Trophoblast cell (in vitro differentiated cells and primary cell): ENCODE measurements around the gene AARS2.

Experiments used
- DNase-seq, 2 donors: peaks; one replicate each; pipeline ENCODE4 v3.0.0-alpha.2; 2016
- H2AFZ ChIP-seq: 2 replicates; pipeline ENCODE4 v1.6.1; 2013; ENCODE audit warnings: low read length, moderate library complexity, mild to moderate bottlenecking; ENCODE audit not compliant: insufficient read depth, poor library complexity
- H2AK5ac ChIP-seq: 2 replicates; pipeline ENCODE4 v1.6.1; 2013; ENCODE audit warnings: mild to moderate bottlenecking, low read length
- H2BK120ac ChIP-seq: 2 replicates; pipeline ENCODE4 v1.6.1; 2013; ENCODE audit warnings: low read length, mild to moderate bottlenecking, moderate library complexity; ENCODE audit not compliant: insufficient read depth, poor library complexity
- H2BK12ac ChIP-seq: 2 replicates; pipeline ENCODE4 v1.6.1; 2013; ENCODE audit warnings: mild to moderate bottlenecking, low read length, moderate library complexity
- H2BK5ac ChIP-seq: 2 replicates; pipeline ENCODE4 v1.6.1; 2013; ENCODE audit warnings: low read length, low read depth, moderate library complexity, mild to moderate bottlenecking; ENCODE audit not compliant: poor library complexity
- H3K14ac ChIP-seq: 2 replicates; pipeline ENCODE4 v1.6.1; 2013; ENCODE audit warnings: mild to moderate bottlenecking, low read length
- H3K18ac ChIP-seq: 2 replicates; pipeline ENCODE4 v1.6.1; 2013; ENCODE audit warnings: mild to moderate bottlenecking, low read length
- H3K23ac ChIP-seq: 2 replicates; pipeline ENCODE4 v1.6.1; 2013; ENCODE audit warnings: low read length
- H3K27ac ChIP-seq: 2 replicates; pipeline ENCODE4 v1.5.1; 2013; ENCODE audit warnings: low read depth, mild to moderate bottlenecking, inconsistent platforms, low read length, moderate library complexity
- H3K27me3 ChIP-seq: 2 replicates; pipeline ENCODE4 v1.6.1; 2013; ENCODE audit warnings: inconsistent platforms, mild to moderate bottlenecking, low read length, moderate library complexity; ENCODE audit not compliant: insufficient read depth
- H3K36me3 ChIP-seq, 2 experiments: 1 replicate in 1 of 2; 2 replicates in 1 of 2; pipeline ENCODE4 v1.6.1; 2013; ENCODE audit warnings: low read length in 2 of 2, mild to moderate bottlenecking in 2 of 2, moderate library complexity in 1 of 2; ENCODE audit not compliant: insufficient read depth in 2 of 2, control insufficient read depth in 1 of 2
- H3K4ac ChIP-seq: 2 replicates; pipeline ENCODE4 v1.6.1; 2013; ENCODE audit warnings: low read depth, mild to moderate bottlenecking, low read length, moderate library complexity
- H3K4me1 ChIP-seq, 2 experiments: 1 replicate in 1 of 2; 2 replicates in 1 of 2; pipeline ENCODE4 v1.6.1; 2013; ENCODE audit warnings: low read length in 2 of 2, mild to moderate bottlenecking in 2 of 2, moderate library complexity in 1 of 2; ENCODE audit not compliant: insufficient read depth in 2 of 2, control insufficient read depth in 1 of 2
- H3K4me2 ChIP-seq: 2 replicates; pipeline ENCODE4 v1.6.1; 2013; ENCODE audit warnings: inconsistent platforms, mild to moderate bottlenecking, low read length, moderate library complexity
- H3K4me3 ChIP-seq: 2 replicates; pipeline ENCODE4 v1.5.1; 2013; ENCODE audit warnings: mild to moderate bottlenecking, low read depth, low read length, inconsistent platforms
- H3K79me1 ChIP-seq: one replicate; pipeline ENCODE4 v1.6.1; 2013; ENCODE audit warnings: low read length
- H3K79me2 ChIP-seq: 2 replicates; pipeline ENCODE4 v1.6.1; 2013; ENCODE audit warnings: low read length, mild to moderate bottlenecking; ENCODE audit not compliant: control insufficient read depth, insufficient read depth, poor library complexity
- H3K9ac ChIP-seq: 2 replicates; pipeline ENCODE4 v1.6.1; 2013; ENCODE audit warnings: mild to moderate bottlenecking, low read length
- H3K9me3 ChIP-seq: 2 replicates; pipeline ENCODE4 v1.6.1; 2013; ENCODE audit warnings: low read depth, mild to moderate bottlenecking, control low read depth, inconsistent platforms, low read length; ENCODE audit not compliant: insufficient read depth
- H4K12ac ChIP-seq: 2 replicates; pipeline ENCODE4 v1.6.1; 2013; ENCODE audit warnings: low read depth, mild to moderate bottlenecking, low read length, moderate library complexity
- H4K8ac ChIP-seq: 2 replicates; pipeline ENCODE4 v1.6.1; 2013; ENCODE audit warnings: low read depth, mild to moderate bottlenecking, low read length, moderate library complexity
- H4K91ac ChIP-seq: one replicate; pipeline ENCODE4 v1.6.1; 2013; ENCODE audit warnings: low read depth, mild to moderate bottlenecking, low read length, moderate library complexity
- WGBS: extraction: QIAGEN DNeasy Blood & Tissue Kit; methylation state at CpG from one replicate; pipeline ENCODE4 v1.1.7; 2013; ENCODE audit warnings: missing lambda C conversion rate; ENCODE audit not compliant: insufficient read length, insufficient coverage; ENCODE audit errors: extremely low coverage; 5-methylcytosine and 5-hydroxymethylcytosine counted together

The AARS2 gene

GRCh38 chr6:44298055-44298803, 14.9 kb downstream of the AARS2 start:
- Histone ChIP-seq H3K79me2 (no peaks in the 10 kb centered on the region), H3K23ac (no peak overlapping the region), H4K91ac (no peak overlapping the region), H3K27ac (no peak overlapping the region), H2AK5ac (no peak overlapping the region), H3K18ac (no peak overlapping the region), H3K14ac (no peak overlapping the region), H3K4me3 (peak overlapping the region; percentile 3), H2BK12ac (no peak overlapping the region), H3K79me1 (no peaks in the 10 kb centered on the region), H3K4ac (no peak overlapping the region), H3K4me1 (peaks cover 4 to 6% of the 10 kb centered on the region in 2 experiments), H2BK120ac (no peak overlapping the region), H3K27me3 (peaks cover 26% of the 10 kb centered on the region), H4K8ac (no peak overlapping the region), H2BK5ac (no peak overlapping the region), H2AFZ (no peak overlapping the region), H4K12ac (no peak overlapping the region), H3K36me3 (peaks cover 31% of the 10 kb centered on the region in 2 experiments), H3K4me2 (peak overlapping the region; percentile 56), H3K9ac (no peak overlapping the region), H3K9me3 (peaks cover 3% of the 10 kb centered on the region)
- DNase-seq = no peak
- no CpG with 5 or more reads among the region's 20 CpGs for WGBS

GRCh38 chr6:44297063-44298038, 15.8 kb downstream of the AARS2 start:
- DNase-seq = peak in 1 of 2 donors; percentile 25
- no peak overlapping the region for H4K8ac ChIP-seq
- no CpG with 5 or more reads among the region's 86 CpGs for WGBS

GRCh38 chr6:44294832-44295791, 18.0 kb downstream of the AARS2 start:
- Histone ChIP-seq H2BK12ac (no peak overlapping the region), H3K14ac (no peak overlapping the region), H2AFZ (no peak overlapping the region), H3K4me2 (no peak overlapping the region), H3K27me3 (peaks cover 26% of the 10 kb centered on the region), H2BK120ac (no peak overlapping the region), H3K9me3 (peaks cover 3% of the 10 kb centered on the region), H3K4me1 (peaks cover 4 to 6% of the 10 kb centered on the region in 2 experiments), H3K79me1 (no peaks in the 10 kb centered on the region), H3K79me2 (no peaks in the 10 kb centered on the region), H3K9ac (no peak overlapping the region), H3K23ac (no peak overlapping the region), H3K36me3 (peaks cover under 1% of the 10 kb centered on the region in 2 experiments), H3K4ac (no peak overlapping the region), H3K27ac (no peak overlapping the region), H4K12ac (no peak overlapping the region), H4K91ac (no peak overlapping the region), H3K4me3 (no peak overlapping the region), H3K18ac (no peak overlapping the region), H2BK5ac (no peak overlapping the region), H4K8ac (no peak overlapping the region), H2AK5ac (no peak overlapping the region)
- peak in 1 of 2 donors; percentile 12 for DNase-seq
- no CpG with 5 or more reads among the region's 7 CpGs for WGBS

More at GRCh38 chr6:44297063-44298038, 15.8 kb downstream of the AARS2 start:
- Histone ChIP-seq H3K4ac (no peak overlapping the region), H4K91ac (no peak overlapping the region), H3K79me2 (no peaks in the 10 kb centered on the region), H3K27ac (no peak overlapping the region), H3K9me3 (peaks cover 3% of the 10 kb centered on the region), H3K79me1 (no peaks in the 10 kb centered on the region), H3K27me3 (peaks cover 26% of the 10 kb centered on the region), H3K4me2 (peak overlapping the region; percentile 56), H3K18ac (no peak overlapping the region), H3K9ac (no peak overlapping the region), H3K4me1 (peaks cover 4 to 6% of the 10 kb centered on the region in 2 experiments), H3K14ac (no peak overlapping the region), H4K12ac (no peak overlapping the region), H2BK120ac (no peak overlapping the region), H3K23ac (no peak overlapping the region), H2BK12ac (no peak overlapping the region), H3K36me3 (peaks cover 22% of the 10 kb centered on the region in 2 experiments), H2AK5ac (no peak overlapping the region), H3K4me3 (peak overlapping the region; percentile 40), H2BK5ac (no peak overlapping the region), H2AFZ (no peak overlapping the region)
